HG03103 (cell line): ENCODE results near the gene NMU.
A peak's percentile ranks its signal among the peaks of the same experiment; 100 is the strongest.
"Not testable (repeated sequence)": the region's sequence is repeated elsewhere in the genome, so short reads cannot be mapped to it uniquely, and the experiment has no call there.

Experiments used
- ATAC-seq: cut with Tn5 transposase; IDR thresholded peaks from one replicate; pipeline ENCODE4 v1.9.1; 2021; ENCODE audit warnings: low read depth; ENCODE audit not compliant: unreplicated experiment

Gene NMU

DNA sequence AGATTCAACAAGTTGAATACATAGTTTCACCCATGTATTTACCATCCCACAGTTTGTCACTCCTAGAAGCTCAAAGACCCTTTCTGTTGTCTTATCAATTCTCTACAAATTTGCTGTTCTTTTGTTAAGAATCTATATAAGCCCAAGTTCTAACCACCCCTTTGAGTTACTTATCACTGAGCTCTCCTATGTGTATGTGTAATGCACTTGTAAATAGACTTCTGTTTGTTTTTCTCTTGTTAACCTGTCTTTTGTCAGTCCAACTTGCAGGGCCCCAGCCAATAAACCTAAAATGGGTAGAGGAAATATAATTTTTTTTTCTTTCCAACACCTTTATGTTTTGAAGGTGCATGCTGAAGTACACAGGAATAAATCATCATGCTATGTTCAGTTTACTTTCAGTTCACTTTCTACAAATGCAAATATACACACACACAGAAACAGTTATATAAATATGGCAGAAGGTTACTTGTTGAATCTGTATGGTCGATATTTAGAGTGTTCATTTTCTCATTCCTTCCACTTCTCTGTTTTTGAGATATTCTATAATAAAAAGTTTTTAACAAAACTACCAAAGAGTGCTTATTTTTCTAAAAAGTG, 67.1 kb downstream of the NMU start:
- peak; percentile 77 for ATAC-seq

DNA sequence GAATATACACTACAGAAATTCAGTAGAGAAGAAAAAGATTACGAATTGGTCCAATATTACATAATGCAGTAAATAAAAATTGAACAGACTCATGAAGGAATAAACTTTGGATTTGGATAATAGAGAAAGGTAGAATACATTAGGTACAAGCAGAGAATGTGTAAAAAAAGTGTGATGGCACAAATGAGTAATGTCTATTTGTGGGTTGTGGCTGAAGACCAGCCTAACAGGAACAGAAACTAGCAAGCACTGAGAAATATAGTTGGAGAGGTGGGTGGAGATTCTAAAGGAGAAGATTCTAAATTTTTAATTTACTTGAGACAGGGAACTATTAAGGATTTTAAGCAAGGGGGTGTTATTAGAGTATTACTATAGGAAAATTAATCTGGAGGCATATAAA, 74.2 kb downstream of the NMU start:
- peak; percentile 99 for ATAC-seq

- no peak for ATAC-seq
These were observed 76.0 kb downstream of the NMU start for GRCh38 chr4:55560096-55560495.

- ATAC-seq, result no peak
These were observed 81.6 kb downstream of the NMU start for GRCh38 chr4:55554453-55555030.

GRCh38 chr4:55553441-55554201, 82.5 kb downstream of the NMU start:
- ATAC-seq, result no peak

DNA sequence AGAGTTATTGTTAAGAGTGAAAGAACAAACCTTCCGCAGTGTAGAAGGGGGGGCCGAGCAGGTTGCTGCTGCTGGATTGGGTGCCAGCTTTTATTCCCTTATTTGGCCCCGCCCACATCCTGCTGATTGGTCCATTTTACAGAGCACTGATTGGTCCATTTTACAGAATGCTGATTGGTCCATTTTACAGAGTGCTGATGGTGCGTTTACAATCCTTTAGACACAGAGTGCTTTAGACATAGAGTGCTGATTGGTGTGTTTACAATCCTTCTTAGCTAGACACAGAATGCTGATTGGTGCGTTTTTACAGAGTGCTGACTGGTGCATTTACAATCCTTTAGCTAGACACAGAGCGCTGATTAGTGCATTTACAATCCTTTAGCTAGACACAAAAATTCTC, 84.1 kb downstream of the NMU start:
- ATAC-seq, result not testable (repeated sequence)

DNA sequence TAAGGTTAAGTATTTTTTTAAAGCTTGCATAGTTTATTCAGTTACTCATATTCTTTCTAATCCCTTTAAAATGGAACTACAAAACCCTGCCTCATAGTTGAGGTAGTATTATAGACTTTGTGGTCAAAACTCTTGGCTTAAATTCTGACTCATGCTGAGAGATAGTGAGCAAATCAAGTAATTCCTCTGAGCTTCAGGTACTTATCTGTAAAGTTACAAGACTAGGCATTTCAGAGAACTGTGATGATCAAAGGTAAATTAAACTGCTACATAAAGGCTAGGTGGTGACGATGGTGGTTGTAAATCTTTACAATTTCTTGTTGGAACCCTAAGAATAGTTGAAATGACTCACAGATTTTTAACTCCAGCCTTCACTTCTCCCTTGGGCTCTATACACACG, 86.2 kb downstream of the NMU start:
- no peak for ATAC-seq

- no peak for ATAC-seq
These were observed 88.2 kb downstream of the NMU start for GRCh38 chr4:55547918-55548317.

GRCh38 chr4:55547466-55547770, 88.7 kb downstream of the NMU start:
- ATAC-seq, result no peak

GRCh38 chr4:55546756-55547465, 89.2 kb downstream of the NMU start, which contains the start of gene CLOCK:
Gene CLOCK, minus strand, starts transcription at chr4:55546909. Its CDS starts 64,124 bp downstream, at chr4:55482785.
- peak; percentile 73 for ATAC-seq

DNA sequence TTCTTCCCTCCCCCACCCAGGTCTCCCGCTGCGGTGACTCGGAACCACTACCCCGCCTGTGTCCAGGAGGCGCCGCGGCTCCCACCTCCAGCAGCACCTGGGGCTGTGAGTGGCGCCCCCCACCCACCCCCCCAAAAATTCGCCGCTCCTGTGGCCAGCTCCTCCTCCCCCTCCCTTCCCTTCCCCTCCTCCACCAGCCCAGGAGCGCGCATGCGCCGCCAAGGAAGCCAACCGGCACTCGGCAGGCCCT, 89.7 kb downstream of the NMU start:
- ATAC-seq, result peak; percentile 38

GRCh38 chr4:55545641-55546505, 90.2 kb downstream of the NMU start:
- ATAC-seq, result peak; percentile 28
